HCT116 (cell line): ENCODE data around the gene CNTN4. TPM values are rescaled to one million over a fixed set of nuclear protein-coding genes. Genes with fewer than 3 reads are reported as not detected.

Experiments used
- ATAC-seq: fragments of 200-7000 bp; cut with Tn5 transposase; 2 replicates; pipeline ENCODE4 v1.9.1; 2020; ENCODE audit warnings: mild to moderate bottlenecking, moderate library complexity
- BruUV-seq: library from RNA; stranded (reverse); fragments of 400-500 nt; replicated peaks from 2 replicates; lab custom pipeline; 2021; lab: Mats Ljungman, UMichigan
- CTCF ChIA-PET: fragments of 300-600 bp; sonication (Branson Sonifier 250); formaldehyde crosslinking; loops from one replicate; lab custom pipeline; 2021; ENCODE audit warnings: antibody characterized with exemption; lab: Charles Lee
- POLR2A ChIA-PET: fragments of 300-600, 350-600 bp; sonication (Branson Sonifier 250); formaldehyde crosslinking; loops from one replicate; lab custom pipeline; 2021; ENCODE audit warnings: antibody characterized with exemption; lab: Charles Lee
- RAD21 ChIA-PET, 2 experiments: fragments of 300-600 bp; sonication (Branson Sonifier 250); formaldehyde crosslinking; loops; one replicate each; lab custom pipeline; 2023; ENCODE audit warnings: low total read pairs in 2 of 2; ENCODE audit not compliant: uncharacterized antibody in 2 of 2, unreplicated experiment in 2 of 2, low non-redundant PET in 1 of 2; lab: Charles Lee
- DNase-seq: peaks from one replicate; pipeline ENCODE4 v3.0.0-alpha.2; 2010; ENCODE audit warnings: low read depth, low spot score
- H2AFZ ChIP-seq: fragments of 200-600 bp; shearing (Covaris generic), sonication (generic); 2 replicates; pipeline ENCODE4 v1.6.1; 2017; ENCODE audit warnings: low read depth, mixed run types, mixed read lengths, antibody characterized with exemption, low read length; ENCODE audit not compliant: poor library complexity, severe bottlenecking
- H3K27ac ChIP-seq: 2 replicates; pipeline ENCODE4 v1.5.1; 2012; ENCODE audit warnings: low read depth, low read length
- H3K27me3 ChIP-seq: fragments of 200-600 bp; sonication (generic); 2 replicates; pipeline ENCODE4 v1.6.1; 2016; ENCODE audit warnings: mixed run types, low read length, mixed read lengths; ENCODE audit not compliant: insufficient read depth
- H3K36me3 ChIP-seq, 2 experiments: fragments of 200-500 bp in 1 of 2; fragments of 200-600 bp in 1 of 2; sonication (Bioruptor generic) in 1 of 2; sonication (generic) in 1 of 2; 2 replicates each; pipeline versions ENCODE4 v1.5.1 to v1.6.1; 2014 to 2016; ENCODE audit warnings: low read length in 2 of 2, inconsistent platforms in 1 of 2, mixed read lengths in 1 of 2, mixed run types in 1 of 2; ENCODE audit not compliant: insufficient read depth in 2 of 2, control insufficient read depth in 1 of 2
- H3K4me1 ChIP-seq, 2 experiments: fragments of 200-600 bp in 1 of 2; sonication (generic) in 1 of 2; 2 replicates each; pipeline versions ENCODE4 v1.5.1 to v1.6.1; 2012 to 2017; ENCODE audit warnings: low read length in 2 of 2, inconsistent platforms in 1 of 2, mild to moderate bottlenecking in 1 of 2, mixed read lengths in 1 of 2, mixed run types in 1 of 2, moderate library complexity in 1 of 2; ENCODE audit not compliant: insufficient read depth in 2 of 2, control insufficient read depth in 1 of 2
- H3K4me2 ChIP-seq: fragments of 200-600 bp; sonication (generic); 2 replicates; pipeline ENCODE4 v1.6.1; 2017; ENCODE audit warnings: mixed run types, low read length, mixed read lengths
- H3K4me3 ChIP-seq, 2 experiments: fragments of 200-600 bp in 1 of 2; sonication (generic) in 1 of 2; replicated peaks in 1 of 2; 2 replicates each; pipeline ENCODE4 v1.5.1; 2011 to 2016; ENCODE audit warnings: low read length in 2 of 2, control low read depth in 1 of 2, low read depth in 1 of 2, mild to moderate bottlenecking in 1 of 2, mixed read lengths in 1 of 2, mixed run types in 1 of 2
- H3K79me2 ChIP-seq: fragments of 200-600 bp; sonication (generic); 2 replicates; pipeline ENCODE4 v1.6.1; 2017; ENCODE audit warnings: mild to moderate bottlenecking, mixed run types, low read length, moderate library complexity, mixed read lengths; ENCODE audit not compliant: insufficient read depth
- H3K9ac ChIP-seq: fragments of 200-600 bp; sonication (generic); 2 replicates; pipeline ENCODE4 v1.6.1; 2016; ENCODE audit warnings: low read length, mixed read lengths
- H3K9me2 ChIP-seq: fragments of 200-600 bp; sonication (generic), shearing (Covaris generic); 2 replicates; pipeline ENCODE4 v1.6.1; 2017; ENCODE audit warnings: mixed run types, mild to moderate bottlenecking, moderate library complexity; ENCODE audit not compliant: insufficient read depth
- H3K9me3 ChIP-seq, 2 experiments: fragments of 200-500 bp in 1 of 2; fragments of 200-600 bp in 1 of 2; sonication (Bioruptor generic) in 1 of 2; sonication (generic) in 1 of 2; 2 replicates each; pipeline ENCODE4 v1.6.1; 2014 to 2017; ENCODE audit warnings: low read length in 2 of 2, mixed read lengths in 2 of 2, inconsistent platforms in 1 of 2, low read depth in 1 of 2, mild to moderate bottlenecking in 1 of 2, mixed run types in 1 of 2, moderate library complexity in 1 of 2; ENCODE audit not compliant: control insufficient read depth in 1 of 2, insufficient read depth in 1 of 2
- H4K20me1 ChIP-seq: fragments of 200-600 bp; sonication (generic), shearing (Covaris generic); 2 replicates; pipeline ENCODE4 v1.6.1; 2017; ENCODE audit warnings: mixed run types, mild to moderate bottlenecking, moderate library complexity; ENCODE audit not compliant: insufficient read depth
- EZH2phosphoT487 ChIP-seq: fragments of 200-600 bp; IDR thresholded peaks from 2 replicates; pipeline ENCODE4 v1.6.1; 2018; ENCODE audit warnings: antibody characterized with exemption, borderline replicate concordance
- FOSL1 ChIP-seq: IDR thresholded peaks from 2 replicates; pipeline ENCODE4 v1.6.1; 2012; ENCODE audit warnings: low read depth
- POLR2A ChIP-seq: IDR thresholded peaks from 2 replicates; pipeline ENCODE4 v1.7.0; 2011; ENCODE audit warnings: borderline replicate concordance; ENCODE audit not compliant: insufficient read depth, insufficient read length; ENCODE audit errors: extremely low read depth
- YY1 ChIP-seq: IDR thresholded peaks from 2 replicates; pipeline ENCODE4 v1.6.1; 2011; ENCODE audit warnings: low read length, low read depth, moderate library complexity, mild to moderate bottlenecking; ENCODE audit not compliant: insufficient replicate concordance; ENCODE audit errors: extremely low read depth
- intact Hi-C: fragments of 100-400 bp; cut with micrococcal nuclease; formaldehyde crosslinking; loops from 2 replicates; pipeline ENCODE4 v1.10.0; 2022
- total RNA-seq: library from RNA; stranded (reverse); gene quantifications from one replicate; pipeline ENCODE4 v1.2.1, GENCODE V29; 2021; ENCODE audit not compliant: unreplicated experiment
- TF ChIP-seq, protein P1 (sequence below), 3 experiments: fragments of 200-600 bp in 1 of 3; sonication (generic) in 1 of 3; IDR thresholded peaks in 2 of 3; conservative IDR thresholded peaks in 1 of 3; 2 replicates each; pipeline ENCODE4 v1.5.1; 2012 to 2017; ENCODE audit warnings: low read depth in 2 of 3, low read length in 2 of 3, antibody characterized with exemption in 1 of 3, borderline replicate concordance in 1 of 3, control low read depth in 1 of 3, mild to moderate bottlenecking in 1 of 3, mixed read lengths in 1 of 3, mixed run types in 1 of 3, moderate library complexity in 1 of 3; ENCODE audit not compliant: insufficient read depth in 1 of 3
- TF ChIP-seq, protein P2 (sequence below): IDR thresholded peaks from 2 replicates; pipeline ENCODE4 v1.6.1; 2012; ENCODE audit warnings: low read depth
- TF ChIP-seq, protein P3 (sequence below): IDR thresholded peaks from 2 replicates; pipeline ENCODE4 v1.6.1; 2012

CNTN4 gene
- total RNA-seq, 1 experiment from 2014 or later: not detected

DNA sequence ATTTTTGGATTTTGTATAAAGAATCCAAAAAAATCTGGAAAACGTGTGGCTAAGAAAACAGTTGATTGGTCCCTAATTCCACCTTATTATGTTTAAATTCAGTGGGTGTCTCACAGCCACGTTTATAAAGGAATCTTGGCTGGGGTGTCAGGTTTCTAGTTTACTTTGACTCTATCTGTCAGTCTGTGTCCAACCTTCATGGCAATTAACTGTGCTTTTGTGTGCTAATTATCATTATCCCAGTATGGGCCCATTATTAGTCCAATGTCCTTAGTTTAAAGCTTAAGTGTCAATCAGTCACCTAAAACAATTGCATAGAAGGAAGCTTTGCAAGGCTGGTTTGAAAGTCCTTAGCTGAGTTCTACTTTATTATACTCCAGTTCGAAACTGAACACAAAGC lies 3.7 kb upstream of the CNTN4 start:
- peaks cover 4 to 10% of the 10 kb centered on the region in 2 experiments; a peak in 2 of 4 replicates for H3K9me3 ChIP-seq
- H4K20me1 ChIP-seq: no peaks in the 10 kb centered on the region
- no peaks in the 10 kb centered on the region for H3K36me3 ChIP-seq
- no peak overlapping the region for H3K4me3 ChIP-seq
- H3K79me2 ChIP-seq: no peaks in the 10 kb centered on the region
- no peak for DNase-seq
- H3K9ac ChIP-seq: no peak overlapping the region
- H2AFZ ChIP-seq: no peak overlapping the region
- H3K4me1 ChIP-seq: no peaks in the 10 kb centered on the region
- no peak overlapping the region for H3K27ac ChIP-seq
- no peak for ATAC-seq
- ChIA-PET CTCF (no interaction called here), POLR2A (no interaction called here), RAD21 (no interaction called here)
- H3K4me2 ChIP-seq: no peak overlapping the region
- intact Hi-C loops: no loop called here
- TF ChIP-seq, protein P1, sequence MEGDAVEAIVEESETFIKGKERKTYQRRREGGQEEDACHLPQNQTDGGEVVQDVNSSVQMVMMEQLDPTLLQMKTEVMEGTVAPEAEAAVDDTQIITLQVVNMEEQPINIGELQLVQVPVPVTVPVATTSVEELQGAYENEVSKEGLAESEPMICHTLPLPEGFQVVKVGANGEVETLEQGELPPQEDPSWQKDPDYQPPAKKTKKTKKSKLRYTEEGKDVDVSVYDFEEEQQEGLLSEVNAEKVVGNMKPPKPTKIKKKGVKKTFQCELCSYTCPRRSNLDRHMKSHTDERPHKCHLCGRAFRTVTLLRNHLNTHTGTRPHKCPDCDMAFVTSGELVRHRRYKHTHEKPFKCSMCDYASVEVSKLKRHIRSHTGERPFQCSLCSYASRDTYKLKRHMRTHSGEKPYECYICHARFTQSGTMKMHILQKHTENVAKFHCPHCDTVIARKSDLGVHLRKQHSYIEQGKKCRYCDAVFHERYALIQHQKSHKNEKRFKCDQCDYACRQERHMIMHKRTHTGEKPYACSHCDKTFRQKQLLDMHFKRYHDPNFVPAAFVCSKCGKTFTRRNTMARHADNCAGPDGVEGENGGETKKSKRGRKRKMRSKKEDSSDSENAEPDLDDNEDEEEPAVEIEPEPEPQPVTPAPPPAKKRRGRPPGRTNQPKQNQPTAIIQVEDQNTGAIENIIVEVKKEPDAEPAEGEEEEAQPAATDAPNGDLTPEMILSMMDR (IDR thresholded peaks at IDR 0.05 in 2 of 3, conservative IDR thresholded peaks at IDR 0.05 in 1 of 3; ENCODE audit: borderline replicate concordance in 1 of 3, insufficient read depth in 1 of 3, low read depth in 2 of 3, low read length in 2 of 3): no peak
- TF ChIP-seq YY1: no peak
- TF ChIP-seq, protein P2, sequence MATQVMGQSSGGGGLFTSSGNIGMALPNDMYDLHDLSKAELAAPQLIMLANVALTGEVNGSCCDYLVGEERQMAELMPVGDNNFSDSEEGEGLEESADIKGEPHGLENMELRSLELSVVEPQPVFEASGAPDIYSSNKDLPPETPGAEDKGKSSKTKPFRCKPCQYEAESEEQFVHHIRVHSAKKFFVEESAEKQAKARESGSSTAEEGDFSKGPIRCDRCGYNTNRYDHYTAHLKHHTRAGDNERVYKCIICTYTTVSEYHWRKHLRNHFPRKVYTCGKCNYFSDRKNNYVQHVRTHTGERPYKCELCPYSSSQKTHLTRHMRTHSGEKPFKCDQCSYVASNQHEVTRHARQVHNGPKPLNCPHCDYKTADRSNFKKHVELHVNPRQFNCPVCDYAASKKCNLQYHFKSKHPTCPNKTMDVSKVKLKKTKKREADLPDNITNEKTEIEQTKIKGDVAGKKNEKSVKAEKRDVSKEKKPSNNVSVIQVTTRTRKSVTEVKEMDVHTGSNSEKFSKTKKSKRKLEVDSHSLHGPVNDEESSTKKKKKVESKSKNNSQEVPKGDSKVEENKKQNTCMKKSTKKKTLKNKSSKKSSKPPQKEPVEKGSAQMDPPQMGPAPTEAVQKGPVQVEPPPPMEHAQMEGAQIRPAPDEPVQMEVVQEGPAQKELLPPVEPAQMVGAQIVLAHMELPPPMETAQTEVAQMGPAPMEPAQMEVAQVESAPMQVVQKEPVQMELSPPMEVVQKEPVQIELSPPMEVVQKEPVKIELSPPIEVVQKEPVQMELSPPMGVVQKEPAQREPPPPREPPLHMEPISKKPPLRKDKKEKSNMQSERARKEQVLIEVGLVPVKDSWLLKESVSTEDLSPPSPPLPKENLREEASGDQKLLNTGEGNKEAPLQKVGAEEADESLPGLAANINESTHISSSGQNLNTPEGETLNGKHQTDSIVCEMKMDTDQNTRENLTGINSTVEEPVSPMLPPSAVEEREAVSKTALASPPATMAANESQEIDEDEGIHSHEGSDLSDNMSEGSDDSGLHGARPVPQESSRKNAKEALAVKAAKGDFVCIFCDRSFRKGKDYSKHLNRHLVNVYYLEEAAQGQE: no peak
- TF ChIP-seq POLR2A: no peak
- TF ChIP-seq, protein P3, sequence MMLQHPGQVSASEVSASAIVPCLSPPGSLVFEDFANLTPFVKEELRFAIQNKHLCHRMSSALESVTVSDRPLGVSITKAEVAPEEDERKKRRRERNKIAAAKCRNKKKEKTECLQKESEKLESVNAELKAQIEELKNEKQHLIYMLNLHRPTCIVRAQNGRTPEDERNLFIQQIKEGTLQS: no peak
- TF ChIP-seq EZH2phosphoT487: no peak
- no peak for TF ChIP-seq FOSL1
- no peaks in the 10 kb centered on the region for H3K9me2 ChIP-seq
- H3K27me3 ChIP-seq: no peaks in the 10 kb centered on the region
- no TSS peak for BruUV-seq
